Measurements from ENCODE around the gene MAMDC2. TPM values are rescaled to one million over a fixed set of nuclear protein-coding genes. Genes with fewer than 3 reads are reported as not detected.

The MAMDC2 gene
- total and polyA plus RNA-seq, 2 donors (not counting 1 experiment from before 2014, with no cell fraction given): not detected

GRCh38 chr9:70259512-70259802 is 215.8 kb downstream of the MAMDC2 start:
- ChIA-PET CTCF (no interaction called here), POLR2A (no interaction called here)
- Histone ChIP-seq H3K79me2 (ENCODE audit: control insufficient read depth, insufficient read depth, low read length) (peaks cover 70% of the 10 kb centered on the region), H3K4me2 (replicated peaks; ENCODE audit: low read depth, low read length, poor library complexity, severe bottlenecking) (peak overlapping the region; percentile 87), H4K20me1 (ENCODE audit: control insufficient read depth, insufficient read depth, low read length, poor library complexity, severe bottlenecking) (peaks cover 40% of the 10 kb centered on the region), H3K4me1 (ENCODE audit: control insufficient read depth in 2 of 2, insufficient read depth in 2 of 2, low read length in 2 of 2) (peaks cover 26 to 34% of the 10 kb centered on the region in 2 donors), H3K4me3 (ENCODE audit: control extremely low read depth in 1 of 5, extremely low read depth in 1 of 5, insufficient read depth in 1 of 5, low read depth in 2 of 5, low read length in 4 of 5) (peak overlapping the region; percentile 72 to 96 (median 93)), H3K9ac (ENCODE audit: low read length) (peak overlapping the region; percentile 93), H3K27ac (ENCODE audit: low read length in 2 of 2) (peak overlapping the region in 1 of 2 donors; percentile 93), H2AFZ (ENCODE audit: insufficient read depth, low read depth, low read length, poor library complexity, severe bottlenecking) (peak overlapping the region; percentile 91), H3K27me3 (replicated peaks in 1 of 4; ENCODE audit: control extremely low read depth in 1 of 4, control insufficient read depth in 3 of 4, insufficient read depth in 4 of 4, low read length in 3 of 4) (no peaks in the 10 kb centered on the region), H3K9me3 (ENCODE audit: control extremely low read depth in 1 of 3, control insufficient read depth in 2 of 3, insufficient read depth in 1 of 3, low read length in 2 of 3) (no peaks in the 10 kb centered on the region), H3K36me3 (replicated peaks in 1 of 2; ENCODE audit: control extremely low read depth in 1 of 2, control insufficient read depth in 1 of 2, extremely low read depth in 1 of 2, insufficient read depth in 2 of 2, low read length in 1 of 2) (peaks cover 0 to 6% of the 10 kb centered on the region in 2 experiments)
- intact Hi-C loops (cut with micrococcal nuclease): loop anchor here (1.0 to 5.0 kb wide), 3 partner anchors 161 to 1651 kb away; partner anchors contain the start of genes ABHD17B and C9orf85
- DNase-seq (no peak), ATAC-seq (ENCODE audit: low read depth) (no peak)
- WGBS (ENCODE audit: insufficient coverage): 2% methylated on average over 8 of the region's 10 CpGs
- H3K27me3 Mint-ChIP-seq: no peaks in the 10 kb centered on the region
- TF ChIP-seq CTCF (IDR thresholded peaks at IDR 0.05): no peak
- no peak for TF ChIP-seq EZH2 (IDR thresholded peaks at IDR 0.05; ENCODE audit: borderline replicate concordance, insufficient read depth, low read depth, low read length, poor library complexity, severe bottlenecking)
- peak overlapping the region; percentile 97 for H3K27ac Mint-ChIP-seq
- H3K4me3 Mint-ChIP-seq: peak overlapping the region; percentile 92
- H3K4me1 Mint-ChIP-seq: peaks cover 45% of the 10 kb centered on the region
- no peaks in the 10 kb centered on the region for H3K9me3 Mint-ChIP-seq (ENCODE audit: insufficient read depth)

GRCh38 chr9:70260007-70260443 is 216.4 kb downstream of the MAMDC2 start:
- Histone ChIP-seq H3K27me3 (replicated peaks in 1 of 4; ENCODE audit: control extremely low read depth in 1 of 4, control insufficient read depth in 3 of 4, insufficient read depth in 4 of 4, low read length in 3 of 4) (no peaks in the 10 kb centered on the region), H2AFZ (ENCODE audit: insufficient read depth, low read depth, low read length, poor library complexity, severe bottlenecking) (no peak overlapping the region), H3K9me3 (ENCODE audit: control extremely low read depth in 1 of 3, control insufficient read depth in 2 of 3, insufficient read depth in 1 of 3, low read length in 2 of 3) (no peaks in the 10 kb centered on the region), H3K4me3 (ENCODE audit: control extremely low read depth in 1 of 5, extremely low read depth in 1 of 5, insufficient read depth in 1 of 5, low read depth in 2 of 5, low read length in 4 of 5) (peak overlapping the region in 3 of 5 experiments; percentile 77 to 96 (median 93)), H3K36me3 (replicated peaks in 1 of 2; ENCODE audit: control extremely low read depth in 1 of 2, control insufficient read depth in 1 of 2, extremely low read depth in 1 of 2, insufficient read depth in 2 of 2, low read length in 1 of 2) (peaks cover 4 to 11% of the 10 kb centered on the region in 2 experiments), H4K20me1 (ENCODE audit: control insufficient read depth, insufficient read depth, low read length, poor library complexity, severe bottlenecking) (peaks cover 40% of the 10 kb centered on the region), H3K4me2 (replicated peaks; ENCODE audit: low read depth, low read length, poor library complexity, severe bottlenecking) (peak overlapping the region; percentile 87), H3K4me1 (ENCODE audit: control insufficient read depth in 2 of 2, insufficient read depth in 2 of 2, low read length in 2 of 2) (peaks cover 26 to 34% of the 10 kb centered on the region in 2 donors), H3K27ac (ENCODE audit: low read length in 2 of 2) (no peak overlapping the region), H3K9ac (ENCODE audit: low read length) (peak overlapping the region; percentile 93), H3K79me2 (ENCODE audit: control insufficient read depth, insufficient read depth, low read length) (peaks cover 76% of the 10 kb centered on the region)
- no peak for DNase-seq
- WGBS (ENCODE audit: insufficient coverage): 95% methylated on average over 24 of the region's 30 CpGs
- Mint-ChIP-seq H3K4me1 (peaks cover 45% of the 10 kb centered on the region), H3K4me3 (peak overlapping the region; percentile 92), H3K27me3 (no peaks in the 10 kb centered on the region), H3K9me3 (ENCODE audit: insufficient read depth) (no peaks in the 10 kb centered on the region), H3K27ac (no peak overlapping the region)
- no peak for ATAC-seq (ENCODE audit: low read depth)
- TF ChIP-seq EZH2 (IDR thresholded peaks at IDR 0.05; ENCODE audit: borderline replicate concordance, insufficient read depth, low read depth, low read length, poor library complexity, severe bottlenecking) (no peak), CTCF (IDR thresholded peaks at IDR 0.05) (no peak)
- intact Hi-C loops (cut with micrococcal nuclease): no loop called here
- ChIA-PET POLR2A (no interaction called here), CTCF (no interaction called here)

Data from B cell (primary cell).